GM15510 (cell line): ENCODE results near the gene TBC1D24.

Experiments
- POLR2A ChIP-seq: IDR thresholded peaks from 3 replicates; pipeline ENCODE4 v1.6.1; 2011; ENCODE audit warnings: borderline replicate concordance; ENCODE audit not compliant: insufficient read length; ENCODE audit errors: extremely low read depth

The TBC1D24 gene

DNA sequence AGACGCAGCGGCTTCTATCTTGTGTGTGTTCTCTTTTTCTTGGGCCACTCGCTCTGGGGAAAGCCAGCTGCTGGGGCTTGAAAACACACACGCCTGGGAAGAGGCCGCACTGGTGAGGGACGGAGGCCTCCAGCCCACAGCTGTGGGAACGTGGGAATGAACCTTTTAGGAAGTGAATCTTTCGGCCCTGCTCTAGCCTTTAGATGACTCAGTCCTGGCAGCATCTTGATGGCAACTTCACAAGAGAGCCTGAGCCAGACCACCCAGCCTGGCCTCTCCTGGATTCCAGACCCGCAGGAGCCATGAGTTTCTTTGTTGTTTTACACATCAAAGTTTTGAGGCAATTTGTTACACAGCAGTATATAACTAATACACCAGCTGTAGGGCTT, 60.7 kb downstream of the TBC1D24 start:
- no peak for TF ChIP-seq POLR2A

DNA sequence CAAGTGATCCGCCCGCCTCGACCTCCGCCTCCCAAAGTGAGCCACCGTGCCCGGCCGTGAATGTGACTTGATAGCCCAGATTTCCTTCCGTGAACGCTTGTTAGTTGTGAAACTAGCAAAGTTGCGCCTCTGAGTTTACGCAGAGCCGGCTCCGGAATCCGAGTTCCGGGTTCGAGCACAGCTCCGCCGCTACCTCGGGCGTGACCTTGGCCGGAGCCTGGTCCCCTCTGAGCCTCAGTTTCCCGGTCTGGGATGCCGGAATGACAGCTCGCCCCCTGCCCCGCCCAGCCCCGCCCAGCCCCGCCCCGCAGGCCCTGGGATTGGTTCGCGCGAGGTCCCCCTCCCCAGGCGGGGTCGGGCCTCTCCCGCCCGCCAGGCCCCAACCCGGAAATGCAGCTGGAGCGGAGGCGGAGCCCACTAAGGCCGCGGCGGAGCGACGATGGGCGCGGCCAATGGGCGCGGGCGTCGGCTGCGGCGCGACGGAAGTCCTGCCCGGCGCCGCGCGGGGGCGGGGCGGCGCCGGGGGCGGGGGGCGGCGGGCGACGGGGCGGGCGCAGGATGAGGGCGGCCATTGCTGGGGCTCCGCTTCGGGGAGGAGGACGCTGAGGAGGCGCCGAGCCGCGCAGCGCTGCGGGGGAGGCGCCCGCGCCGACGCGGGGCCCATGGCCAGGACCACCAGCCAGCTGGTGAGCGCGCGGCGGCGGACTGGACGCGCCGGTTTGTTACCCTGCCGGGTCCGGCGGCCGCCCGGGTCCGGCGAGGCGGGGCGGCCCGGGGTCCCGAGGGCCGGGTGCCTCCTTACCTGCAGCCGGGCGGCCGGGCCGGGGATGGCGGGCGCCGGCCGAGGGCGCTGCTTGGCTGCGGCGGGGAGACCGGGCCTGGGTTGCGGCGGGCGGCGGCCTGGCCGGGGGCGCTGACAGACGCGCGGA, 62.8 kb downstream of the TBC1D24 start, which contains the start of gene PDPK1:
TSS of gene PDPK1 (plus strand) at position 571 of the 929 bp plus-strand sequence. CDS start at position 663, 92 bp downstream.
- peak; percentile 58 for TF ChIP-seq POLR2A
